CD14-positive monocyte (primary cell): Measurements from ENCODE around the gene KLF6. TPM values are rescaled to one million over a fixed set of nuclear protein-coding genes. Genes with fewer than 3 reads are reported as not detected.
A peak's percentile ranks its signal among the peaks of the same experiment; 100 is the strongest.

Experiments used
- DNase-seq, 3 donors: peaks; one replicate each; pipeline ENCODE4 v3.0.0-alpha.2; 2011 to 2022
- H2AFZ ChIP-seq: 2 replicates; pipeline ENCODE4 v1.6.0; 2012; ENCODE audit warnings: mild to moderate bottlenecking, low read depth, low read length, inconsistent platforms; ENCODE audit not compliant: insufficient read depth, poor library complexity, severe bottlenecking
- H3K27ac ChIP-seq, 2 donors: 1 replicate in 1 of 2; 2 replicates in 1 of 2; pipeline ENCODE4 v1.5.1; 2012 to 2013; ENCODE audit warnings: low read length in 2 of 2, control low read depth in 1 of 2, inconsistent platforms in 1 of 2, low read depth in 1 of 2, mild to moderate bottlenecking in 1 of 2
- H3K27me3 ChIP-seq, 2 donors: one replicate each; pipeline versions ENCODE4 v1.6.0 to v1.6.1; 2011 to 2013; ENCODE audit warnings: low read length in 2 of 2; ENCODE audit not compliant: control insufficient read depth in 2 of 2, insufficient read depth in 2 of 2
- H3K36me3 ChIP-seq, 2 donors: replicated peaks in 1 of 2; 1 replicate in 1 of 2; 2 replicates in 1 of 2; pipeline versions ENCODE4 v1.5.1 to v1.6.1; 2012 to 2013; ENCODE audit warnings: low read length in 2 of 2, control low read depth in 1 of 2, inconsistent platforms in 1 of 2, mild to moderate bottlenecking in 1 of 2; ENCODE audit not compliant: insufficient read depth in 2 of 2, control insufficient read depth in 1 of 2
- H3K4me1 ChIP-seq, 2 donors: 1 replicate in 1 of 2; 2 replicates in 1 of 2; pipeline versions ENCODE4 v1.5.1 to v1.6.1; 2012 to 2013; ENCODE audit warnings: low read length in 2 of 2, control low read depth in 1 of 2, inconsistent platforms in 1 of 2, mild to moderate bottlenecking in 1 of 2, moderate library complexity in 1 of 2; ENCODE audit not compliant: insufficient read depth in 2 of 2, control insufficient read depth in 1 of 2
- H3K4me2 ChIP-seq: replicated peaks from 2 replicates; pipeline ENCODE3; 2012; ENCODE audit warnings: low read length, moderate library complexity, mild to moderate bottlenecking; ENCODE audit not compliant: poor library complexity, severe bottlenecking; ENCODE audit errors: extremely low read depth
- H3K4me3 ChIP-seq, 3 experiments: fragments of 200-600 bp in 1 of 3; sonication (generic) in 1 of 3; replicated peaks in 1 of 3; 1 replicate in 2 of 3; 2 replicates in 1 of 3; pipeline ENCODE4 v1.5.1; 2011 to 2013; ENCODE audit warnings: low read length in 3 of 3, mild to moderate bottlenecking in 3 of 3, control low read depth in 2 of 3, low read depth in 2 of 3, inconsistent platforms in 1 of 3, moderate library complexity in 1 of 3
- H3K79me2 ChIP-seq: 2 replicates; pipeline ENCODE4 v1.6.0; 2012; ENCODE audit warnings: mild to moderate bottlenecking, control low read depth, inconsistent platforms, low read length, moderate library complexity; ENCODE audit not compliant: insufficient read depth
- H3K9ac ChIP-seq: 2 replicates; pipeline ENCODE4 v1.6.0; 2017; ENCODE audit warnings: low read length, mild to moderate bottlenecking; ENCODE audit not compliant: insufficient read depth, poor library complexity, severe bottlenecking
- H3K9me3 ChIP-seq, 2 donors: replicated peaks in 1 of 2; 1 replicate in 1 of 2; 2 replicates in 1 of 2; pipeline versions ENCODE4 v1.5.1 to v1.6.1; 2012 to 2013; ENCODE audit warnings: low read length in 2 of 2, control low read depth in 1 of 2; ENCODE audit not compliant: control insufficient read depth in 1 of 2, insufficient read depth in 1 of 2
- H4K20me1 ChIP-seq: 2 replicates; pipeline ENCODE4 v1.6.0; 2012; ENCODE audit warnings: mild to moderate bottlenecking, low read length, control low read depth, moderate library complexity; ENCODE audit not compliant: insufficient read depth
- H3K27ac Mint-ChIP-seq, 7 donors: one replicate each; pipeline ENCODE4 v1.8.0; 2020; ENCODE audit warnings: mild to moderate bottlenecking in 7 of 7, mixed read lengths in 7 of 7, moderate library complexity in 6 of 7, inconsistent platforms in 2 of 7
- H3K27me3 Mint-ChIP-seq, 3 donors: one replicate each; pipeline ENCODE4 v1.8.0; 2021 to 2022; ENCODE audit warnings: low read depth in 3 of 3, mild to moderate bottlenecking in 3 of 3, mixed read lengths in 3 of 3, moderate library complexity in 3 of 3, inconsistent platforms in 1 of 3
- H3K36me3 Mint-ChIP-seq, 2 donors: one replicate each; pipeline ENCODE4 v1.8.0; 2020; ENCODE audit warnings: mixed read lengths in 2 of 2, inconsistent platforms in 1 of 2, mild to moderate bottlenecking in 1 of 2
- H3K4me1 Mint-ChIP-seq: one replicate; pipeline ENCODE4 v1.8.0; 2020; ENCODE audit warnings: mild to moderate bottlenecking, mixed read lengths
- H3K4me3 Mint-ChIP-seq, 2 donors: one replicate each; pipeline ENCODE4 v1.8.0; 2020; ENCODE audit warnings: mild to moderate bottlenecking in 2 of 2, mixed read lengths in 2 of 2, moderate library complexity in 1 of 2
- H3K9me3 Mint-ChIP-seq, 7 donors: one replicate each; pipeline ENCODE4 v1.8.0; 2020 to 2022; ENCODE audit warnings: mixed read lengths in 7 of 7, mild to moderate bottlenecking in 6 of 7, moderate library complexity in 6 of 7, inconsistent platforms in 2 of 7
- WGBS: methylation state at CpG from one replicate; pipeline ENCODE4 v1.1.5; 2013; ENCODE audit warnings: missing lambda C conversion rate; ENCODE audit not compliant: insufficient coverage; 5-methylcytosine and 5-hydroxymethylcytosine counted together
- intact Hi-C, 2 donors: fragments of 100-400 bp; cut with micrococcal nuclease; formaldehyde crosslinking; loops; one replicate each; pipeline versions ENCODE4 v1.15.0 to v1.15.1; 2023
- polyA plus RNA-seq, 3 donors: library from polyadenylated mRNA; depleted of rRNA in 1 of 3; unstranded in 2 of 3; stranded (reverse) in 1 of 3; fragments of 300-500 nt in 2 of 3; fragments of >200 nt in 1 of 3; fragmentation: Illumina TruSeq in 2 of 3; gene quantifications; 1 replicate in 2 of 3; 2 replicates in 1 of 3; pipeline ENCODE4 v1.2.3, GENCODE V29; 2012 to 2021
- TF ChIP-seq, protein P1 (sequence below): fragments of 200-600 bp; IDR thresholded peaks from one replicate; pipeline ENCODE4 v1.8.0; 2022; ENCODE audit warnings: antibody characterized with exemption, mild to moderate bottlenecking

Gene KLF6
- polyA plus RNA-seq, 3 donors: 436 to 510 (median 499) TPM

GRCh38 chr10:3813986-3814837 lies 29.2 kb upstream of the KLF6 start:
- Histone ChIP-seq H3K9me3 (no peaks in the 10 kb centered on the region), H3K36me3 (no peaks in the 10 kb centered on the region), H2AFZ (no peak overlapping the region), H4K20me1 (no peaks in the 10 kb centered on the region), H3K4me2 (no peak overlapping the region), H3K79me2 (no peaks in the 10 kb centered on the region), H3K27ac (no peak overlapping the region), H3K4me1 (peaks cover 16 to 18% of the 10 kb centered on the region in 2 donors), H3K27me3 (no peaks in the 10 kb centered on the region), H3K4me3 (no peak overlapping the region), H3K9ac (no peak overlapping the region)
- Mint-ChIP-seq H3K27me3 (peaks cover 0 to 2% (median 1%) of the 10 kb centered on the region in 3 donors), H3K4me1 (peaks cover 22% of the 10 kb centered on the region), H3K4me3 (no peak overlapping the region), H3K9me3 (peaks cover 0 to 3% (median 0%) of the 10 kb centered on the region in 7 donors), H3K36me3 (peaks cover 3 to 5% of the 10 kb centered on the region in 2 donors), H3K27ac (peak overlapping the region in 1 of 7 donors; percentile 64)
- intact Hi-C loops: no loop called here
- TF ChIP-seq, protein P1, sequence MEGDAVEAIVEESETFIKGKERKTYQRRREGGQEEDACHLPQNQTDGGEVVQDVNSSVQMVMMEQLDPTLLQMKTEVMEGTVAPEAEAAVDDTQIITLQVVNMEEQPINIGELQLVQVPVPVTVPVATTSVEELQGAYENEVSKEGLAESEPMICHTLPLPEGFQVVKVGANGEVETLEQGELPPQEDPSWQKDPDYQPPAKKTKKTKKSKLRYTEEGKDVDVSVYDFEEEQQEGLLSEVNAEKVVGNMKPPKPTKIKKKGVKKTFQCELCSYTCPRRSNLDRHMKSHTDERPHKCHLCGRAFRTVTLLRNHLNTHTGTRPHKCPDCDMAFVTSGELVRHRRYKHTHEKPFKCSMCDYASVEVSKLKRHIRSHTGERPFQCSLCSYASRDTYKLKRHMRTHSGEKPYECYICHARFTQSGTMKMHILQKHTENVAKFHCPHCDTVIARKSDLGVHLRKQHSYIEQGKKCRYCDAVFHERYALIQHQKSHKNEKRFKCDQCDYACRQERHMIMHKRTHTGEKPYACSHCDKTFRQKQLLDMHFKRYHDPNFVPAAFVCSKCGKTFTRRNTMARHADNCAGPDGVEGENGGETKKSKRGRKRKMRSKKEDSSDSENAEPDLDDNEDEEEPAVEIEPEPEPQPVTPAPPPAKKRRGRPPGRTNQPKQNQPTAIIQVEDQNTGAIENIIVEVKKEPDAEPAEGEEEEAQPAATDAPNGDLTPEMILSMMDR: no peak
- no peak for DNase-seq
- WGBS: 92% methylated on average over 9 of the region's 15 CpGs

DNA sequence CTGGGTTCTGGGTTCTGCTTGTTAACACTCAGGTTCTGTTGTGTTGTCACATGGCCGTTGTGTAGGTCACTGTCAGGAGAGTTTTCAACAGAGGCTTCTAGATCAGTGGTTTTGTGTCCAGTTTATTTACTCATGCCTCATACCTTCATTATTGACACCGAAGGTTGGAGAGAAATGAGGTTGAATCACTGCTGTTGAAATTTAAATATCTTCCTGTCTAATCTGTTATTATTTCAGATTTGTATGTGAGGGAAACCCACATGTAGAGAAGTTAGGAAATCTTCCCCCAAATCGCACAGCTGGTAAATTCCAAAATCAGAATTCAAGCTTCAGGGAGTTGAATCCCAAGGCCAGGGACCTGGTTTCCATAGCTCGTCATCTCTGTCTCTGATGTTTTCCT lies 28.3 kb upstream of the KLF6 start:
- Histone ChIP-seq H3K4me2 (no peak overlapping the region), H3K27me3 (no peaks in the 10 kb centered on the region), H3K36me3 (no peaks in the 10 kb centered on the region), H4K20me1 (no peaks in the 10 kb centered on the region), H3K9ac (no peak overlapping the region), H3K27ac (no peak overlapping the region), H3K4me3 (no peak overlapping the region), H2AFZ (no peak overlapping the region), H3K4me1 (peaks cover 18% of the 10 kb centered on the region in 2 donors), H3K9me3 (no peaks in the 10 kb centered on the region), H3K79me2 (no peaks in the 10 kb centered on the region)
- Mint-ChIP-seq H3K9me3 (peaks cover 0 to 3% (median 0%) of the 10 kb centered on the region in 7 donors), H3K4me1 (peaks cover 25% of the 10 kb centered on the region), H3K27ac (peak overlapping the region in 2 of 7 donors; percentile 43 to 50), H3K4me3 (no peak overlapping the region), H3K27me3 (peaks cover 0 to 2% (median 1%) of the 10 kb centered on the region in 3 donors), H3K36me3 (peaks cover 3 to 5% of the 10 kb centered on the region in 2 donors)
- intact Hi-C loops: no loop called here
- no peak for DNase-seq
- no CpG with 5 or more reads among the region's 4 CpGs for WGBS
- TF ChIP-seq, protein P1: no peak
